ENCODE results near the gene KRTAP19-2.
"Not testable (repeated sequence)": the region's sequence is repeated elsewhere in the genome, so short reads cannot be mapped to it uniquely, and the experiment has no call there.

Gene KRTAP19-2

GRCh38 chr21:30487336-30487735 lies at the start of gene KRTAP19-2:
KRTAP19-2 (minus strand) TSS chr21:30487436; CDS start chr21:30487348, 88 bp downstream.
- no peak for DNase-seq (ENCODE audit: low spot score)
- TF ChIP-seq CTCF (IDR thresholded peaks at IDR 0.05; ENCODE audit: borderline replicate concordance, control extremely low read depth, extremely low read depth, insufficient read depth, missing control alignments) = no peak
- in situ Hi-C loops (cut with MboI; ENCODE audit: low sequenced_read_pairs, unreplicated experiment) = no loop called here

GRCh38 chr21:30518876-30519275 lies 31.6 kb upstream of the KRTAP19-2 start:
- in situ Hi-C loops (cut with MboI; ENCODE audit: low sequenced_read_pairs, unreplicated experiment) = no loop called here
- TF ChIP-seq CTCF (IDR thresholded peaks at IDR 0.05; ENCODE audit: borderline replicate concordance, control extremely low read depth, extremely low read depth, insufficient read depth, missing control alignments) = no peak
- DNase-seq (ENCODE audit: low spot score) = no peak

- DNase-seq (ENCODE audit: low spot score) = no peak
- no peak for TF ChIP-seq CTCF (IDR thresholded peaks at IDR 0.05; ENCODE audit: borderline replicate concordance, control extremely low read depth, extremely low read depth, insufficient read depth, missing control alignments)
- in situ Hi-C loops (cut with MboI; ENCODE audit: low sequenced_read_pairs, unreplicated experiment) = no loop called here
Measured at GRCh38 chr21:30515681-30516080, 28.4 kb upstream of the KRTAP19-2 start.

- in situ Hi-C loops (cut with MboI; ENCODE audit: low sequenced_read_pairs, unreplicated experiment); DNase-seq (ENCODE audit: low spot score): not testable (repeated sequence)
- TF ChIP-seq CTCF (IDR thresholded peaks at IDR 0.05; ENCODE audit: borderline replicate concordance, control extremely low read depth, extremely low read depth, insufficient read depth, missing control alignments) = peak; percentile 5
Measured at GRCh38 chr21:30505621-30506205, 18.5 kb upstream of the KRTAP19-2 start.

GRCh38 chr21:30502041-30502440 lies 14.8 kb upstream of the KRTAP19-2 start, which contains the start of gene KRTAP19-5:
KRTAP19-5 (minus strand) TSS chr21:30502141; CDS start chr21:30502090, 51 bp downstream.
- in situ Hi-C loops (cut with MboI; ENCODE audit: low sequenced_read_pairs, unreplicated experiment) = no loop called here
- TF ChIP-seq CTCF (IDR thresholded peaks at IDR 0.05; ENCODE audit: borderline replicate concordance, control extremely low read depth, extremely low read depth, insufficient read depth, missing control alignments) = no peak
- no peak for DNase-seq (ENCODE audit: low spot score)

GRCh38 chr21:30497065-30497464 lies 9.8 kb upstream of the KRTAP19-2 start, which contains the start of gene KRTAP19-4:
KRTAP19-4 (minus strand) TSS chr21:30497165; CDS start chr21:30497110, 55 bp downstream.
- no peak for TF ChIP-seq CTCF (IDR thresholded peaks at IDR 0.05; ENCODE audit: borderline replicate concordance, control extremely low read depth, extremely low read depth, insufficient read depth, missing control alignments)
- in situ Hi-C loops (cut with MboI; ENCODE audit: low sequenced_read_pairs, unreplicated experiment) = no loop called here

More at GRCh38 chr21:30497065-30497464, 9.8 kb upstream of the KRTAP19-2 start, which contains the start of gene KRTAP19-4:
- DNase-seq (ENCODE audit: low spot score) = no peak

Data from GM13976 (cell line).